ENCODE measurements around the gene ETFRF1. TPM values are rescaled to one million over a fixed set of nuclear protein-coding genes. Genes with fewer than 3 reads are reported as not detected.

The ETFRF1 gene
- total RNA-seq, 4 donors from 2014 or later, result 45.9 to 105 (median 74.6) TPM

- no peak overlapping the region for H3K4me3 ChIP-seq
- no peak overlapping the region for H3K27ac ChIP-seq
- H3K4me1 ChIP-seq, result peaks cover 10 to 22% of the 10 kb centered on the region in 2 donors
- no peak for DNase-seq
- no peaks in the 10 kb centered on the region for H3K9me3 ChIP-seq
- in situ Hi-C loops (cut with MboI; ENCODE audit: low sequenced_read_pairs in 4 of 4) (loop anchor here in 2 of 4 donors (5.0 to 10.0 kb wide), 2 partner anchors 46 to 54 kb away; partner anchors contain the start of genes DNAI7 (in 1 of the 2) and ETFRF1 (in 1 of the 2)), intact Hi-C loops (cut with DNase I; ENCODE audit: low total_unique reads) (no loop called here)
- ATAC-seq, result no peak
- TF ChIP-seq CTCF (IDR thresholded peaks at IDR 0.05 in 4 of 5, conservative IDR thresholded peaks at IDR 0.05 in 1 of 5) (no peak), POLR2A (IDR thresholded peaks at IDR 0.05) (no peak)
- no peaks in the 10 kb centered on the region for H3K36me3 ChIP-seq
- H3K27me3 ChIP-seq, result no peaks in the 10 kb centered on the region
Measured at GRCh38 chr12:25248732-25249131, 53.7 kb downstream of the ETFRF1 start.

- in situ Hi-C loops (cut with MboI; ENCODE audit: low sequenced_read_pairs in 4 of 4), result loop anchor here in 2 of 4 donors (5.0 to 10.0 kb wide), 2 partner anchors 48 to 55 kb away; partner anchors contain the start of genes DNAI7 (in 1 of the 2) and ETFRF1 (in 1 of the 2)
- Histone ChIP-seq H3K36me3 (no peaks in the 10 kb centered on the region), H3K4me3 (peak overlapping the region; percentile 63 to 93 (median 78)), H3K9me3 (no peaks in the 10 kb centered on the region), H3K27me3 (no peaks in the 10 kb centered on the region), H3K27ac (peak overlapping the region; percentile 88 to 97 (median 94)), H3K4me1 (peaks cover 10 to 22% of the 10 kb centered on the region in 2 donors)
- intact Hi-C loops (cut with DNase I; ENCODE audit: low total_unique reads), result loop anchor here (2.0 to 10.0 kb wide), 3 partner anchors 55 to 855 kb away; partner anchors contain the start of genes DNAI7 and ETFRF1
- no peak for TF ChIP-seq CTCF (IDR thresholded peaks at IDR 0.05 in 4 of 5, conservative IDR thresholded peaks at IDR 0.05 in 1 of 5)
- DNase-seq, result peak; percentile 15 to 33
- ATAC-seq, result peak; percentile 21 to 32
Measured at GRCh38 chr12:25249931-25250738, 55.1 kb downstream of the ETFRF1 start.

- Histone ChIP-seq H3K4me3 (peak within 1 kb of the TSS; percentile 63 to 93 (median 78)), H3K27ac (peak within 1 kb of the TSS; percentile 88 to 97 (median 94)), H3K36me3 (no peaks in the 10 kb centered on the region), H3K9me3 (no peaks in the 10 kb centered on the region), H3K4me1 (peaks cover 10 to 22% of the 10 kb centered on the region in 2 donors), H3K27me3 (no peaks in the 10 kb centered on the region)
- intact Hi-C loops (cut with DNase I; ENCODE audit: low total_unique reads) (loop anchor here (2.0 to 10.0 kb wide), 3 partner anchors 56 to 854 kb away; partner anchors contain the start of genes DNAI7 and ETFRF1), in situ Hi-C loops (cut with MboI; ENCODE audit: low sequenced_read_pairs in 4 of 4) (no loop called here)
- peak; percentile 85 to 86 for TF ChIP-seq POLR2A (IDR thresholded peaks at IDR 0.05)
- peak in 1 of 5 experiments; percentile 14 for TF ChIP-seq CTCF (IDR thresholded peaks at IDR 0.05 in 4 of 5, conservative IDR thresholded peaks at IDR 0.05 in 1 of 5)
- ATAC-seq (peak; percentile 92 to 93), DNase-seq (peak; percentile 96)
Measured at GRCh38 chr12:25250744-25251730, 56.0 kb downstream of the ETFRF1 start, which contains the start of gene KRAS. Gene KRAS (minus strand): TSS chr12:25250929.

- DNase-seq (no peak), ATAC-seq (no peak)
- intact Hi-C loops (cut with DNase I; ENCODE audit: low total_unique reads), result loop anchor here (2.0 to 10.0 kb wide), 3 partner anchors 57 to 853 kb away; partner anchors contain the start of genes DNAI7 and ETFRF1
- no peaks in the 10 kb centered on the region for H3K36me3 ChIP-seq
- peaks cover 10 to 22% of the 10 kb centered on the region in 2 donors for H3K4me1 ChIP-seq
- H3K27me3 ChIP-seq, result no peaks in the 10 kb centered on the region
- in situ Hi-C loops (cut with MboI; ENCODE audit: low sequenced_read_pairs in 4 of 4), result no loop called here
- H3K4me3 ChIP-seq, result peak overlapping the region; percentile 63 to 93 (median 78)
- TF ChIP-seq POLR2A (IDR thresholded peaks at IDR 0.05), result no peak
- TF ChIP-seq CTCF (IDR thresholded peaks at IDR 0.05 in 4 of 5, conservative IDR thresholded peaks at IDR 0.05 in 1 of 5), result no peak
- H3K27ac ChIP-seq, result peak overlapping the region; percentile 88 to 97 (median 94)
- H3K9me3 ChIP-seq, result no peaks in the 10 kb centered on the region
Measured at GRCh38 chr12:25251769-25252168, 56.7 kb downstream of the ETFRF1 start.

Data from gastrocnemius medialis (tissue), 4 donors.